Measurements from ENCODE around the gene FAM83G.

The FAM83G gene

GRCh38 chr17:18953231-18953728, 51.3 kb downstream of the FAM83G start:
- Histone ChIP-seq H3K79me2 (ENCODE audit: control insufficient read depth, low read length) (no peaks in the 10 kb centered on the region), H3K9me2 (replicated peaks; ENCODE audit: control insufficient read depth, low read length) (no peaks in the 10 kb centered on the region), H3K4me1 (ENCODE audit: control insufficient read depth, low read length) (no peaks in the 10 kb centered on the region), H3K9me3 (ENCODE audit: control insufficient read depth, insufficient read depth, low read length) (no peaks in the 10 kb centered on the region), H3K36me3 (ENCODE audit: control insufficient read depth, low read length) (no peaks in the 10 kb centered on the region), H3K4me3 (ENCODE audit: low read length) (no peak overlapping the region), H4K20me1 (ENCODE audit: control insufficient read depth, insufficient read depth, low read depth, low read length) (no peaks in the 10 kb centered on the region), H3K4me2 (ENCODE audit: low read length) (no peak overlapping the region), H3F3A (ENCODE audit: control insufficient read depth, insufficient read depth) (no peaks in the 10 kb centered on the region), H3K27me3 (ENCODE audit: control insufficient read depth, low read length) (0 out of 2 replicates have a peak, but pooled peaks cover 5% of the 10 kb centered on the region), H3K27ac (ENCODE audit: low read depth, low read length) (no peak overlapping the region)
- no peak for TF ChIP-seq EZH2phosphoT487 (IDR thresholded peaks at IDR 0.05; ENCODE audit: borderline replicate concordance, low read length)
- TF ChIP-seq CTCF (IDR thresholded peaks at IDR 0.05; ENCODE audit: low read depth, low read length, poor library complexity, severe bottlenecking): no peak

GRCh38 chr17:18951941-18952842, 52.4 kb downstream of the FAM83G start, which contains the start of gene SLC5A10:
Gene SLC5A10 (plus strand): TSS chr17:18952165. CDS start chr17:18952206, 41 bp downstream.
- Histone ChIP-seq H3K9me3 (ENCODE audit: control insufficient read depth, insufficient read depth, low read length) (no peaks in the 10 kb centered on the region), H3K27me3 (ENCODE audit: control insufficient read depth, low read length) (0 out of 2 replicates have a peak, but pooled peaks cover 5% of the 10 kb centered on the region), H3K4me1 (ENCODE audit: control insufficient read depth, low read length) (no peaks in the 10 kb centered on the region), H3K79me2 (ENCODE audit: control insufficient read depth, low read length) (no peaks in the 10 kb centered on the region), H3K36me3 (ENCODE audit: control insufficient read depth, low read length) (no peaks in the 10 kb centered on the region), H3K27ac (ENCODE audit: low read depth, low read length) (no peak within 1 kb of the TSS), H3K9me2 (replicated peaks; ENCODE audit: control insufficient read depth, low read length) (no peaks in the 10 kb centered on the region), H3K4me3 (ENCODE audit: low read length) (no peak within 1 kb of the TSS), H4K20me1 (ENCODE audit: control insufficient read depth, insufficient read depth, low read depth, low read length) (no peaks in the 10 kb centered on the region), H3K4me2 (ENCODE audit: low read length) (no peak within 1 kb of the TSS), H3F3A (ENCODE audit: control insufficient read depth, insufficient read depth) (no peaks in the 10 kb centered on the region)
- TF ChIP-seq EZH2phosphoT487 (IDR thresholded peaks at IDR 0.05; ENCODE audit: borderline replicate concordance, low read length) (no peak), CTCF (IDR thresholded peaks at IDR 0.05; ENCODE audit: low read depth, low read length, poor library complexity, severe bottlenecking) (no peak)

GRCh38 chr17:18950944-18951905, 53.3 kb downstream of the FAM83G start:
- Histone ChIP-seq H4K20me1 (ENCODE audit: control insufficient read depth, insufficient read depth, low read depth, low read length) (no peaks in the 10 kb centered on the region), H3K27ac (ENCODE audit: low read depth, low read length) (no peak overlapping the region), H3K27me3 (ENCODE audit: control insufficient read depth, low read length) (0 out of 2 replicates have a peak, but pooled peaks cover 5% of the 10 kb centered on the region), H3K9me2 (replicated peaks; ENCODE audit: control insufficient read depth, low read length) (no peaks in the 10 kb centered on the region), H3K79me2 (ENCODE audit: control insufficient read depth, low read length) (no peaks in the 10 kb centered on the region), H3K4me3 (ENCODE audit: low read length) (no peak overlapping the region), H3K4me2 (ENCODE audit: low read length) (no peak overlapping the region), H3K9me3 (ENCODE audit: control insufficient read depth, insufficient read depth, low read length) (no peaks in the 10 kb centered on the region), H3K36me3 (ENCODE audit: control insufficient read depth, low read length) (no peaks in the 10 kb centered on the region), H3K4me1 (ENCODE audit: control insufficient read depth, low read length) (peaks cover 5% of the 10 kb centered on the region), H3F3A (ENCODE audit: control insufficient read depth, insufficient read depth) (no peaks in the 10 kb centered on the region)
- TF ChIP-seq CTCF (IDR thresholded peaks at IDR 0.05; ENCODE audit: low read depth, low read length, poor library complexity, severe bottlenecking) (no peak), EZH2phosphoT487 (IDR thresholded peaks at IDR 0.05; ENCODE audit: borderline replicate concordance, low read length) (no peak)

All from DOHH2 (cell line).